ENCODE data around the gene LDAH. TPM values are rescaled to one million over a fixed set of nuclear protein-coding genes. Genes with fewer than 3 reads are reported as not detected.
A peak's percentile ranks its signal among the peaks of the same experiment; 100 is the strongest.
"Not testable (repeated sequence)": the region's sequence is repeated elsewhere in the genome, so short reads cannot be mapped to it uniquely, and the experiment has no call there.

Gene LDAH
- total RNA-seq, 1 donor, result 25.0 TPM

- DNase-seq (ENCODE audit: low read depth), result no peak
- no peak overlapping the region for H3K4me3 ChIP-seq (ENCODE audit: low read depth, low read length)
- TF ChIP-seq CTCF (IDR thresholded peaks at IDR 0.05; ENCODE audit: insufficient read depth, low read depth, low read length), result no peak
Measured at GRCh38 chr2:20797096-20797495, 25.8 kb downstream of the LDAH start.

GRCh38 chr2:20796374-20796791 is 26.5 kb downstream of the LDAH start:
- TF ChIP-seq CTCF (IDR thresholded peaks at IDR 0.05; ENCODE audit: insufficient read depth, low read depth, low read length), result no peak
- peak; percentile 91 for DNase-seq (ENCODE audit: low read depth)
- no peak overlapping the region for H3K4me3 ChIP-seq (ENCODE audit: low read depth, low read length)

DNA sequence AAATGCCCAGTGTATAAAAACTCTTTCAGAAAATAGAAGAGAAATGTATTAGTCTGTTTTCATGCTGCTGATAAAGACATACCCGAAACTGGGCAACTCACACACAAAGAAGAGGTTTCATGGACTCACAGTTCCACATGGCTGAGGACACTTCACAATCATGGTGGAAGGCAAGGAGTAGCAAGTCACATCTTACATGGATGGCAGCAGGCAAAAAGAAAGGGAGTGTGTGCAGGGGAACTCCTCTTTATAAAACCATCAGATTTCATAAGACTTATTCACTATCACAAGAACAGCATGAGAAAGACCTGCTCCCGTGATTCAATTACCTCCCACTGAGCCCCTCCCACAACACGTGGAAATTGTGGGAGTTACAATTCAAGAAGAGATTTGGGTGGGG is 29.0 kb downstream of the LDAH start:
- not testable (repeated sequence) for DNase-seq (ENCODE audit: low read depth); H3K4me3 ChIP-seq (ENCODE audit: low read depth, low read length)

GRCh38 chr2:20781656-20782265 is 41.1 kb downstream of the LDAH start:
- no peak overlapping the region for H3K4me3 ChIP-seq (ENCODE audit: low read depth, low read length)
- peak; percentile 67 for TF ChIP-seq CTCF (IDR thresholded peaks at IDR 0.05; ENCODE audit: insufficient read depth, low read depth, low read length)
- DNase-seq (ENCODE audit: low read depth), result peak; percentile 40

DNA sequence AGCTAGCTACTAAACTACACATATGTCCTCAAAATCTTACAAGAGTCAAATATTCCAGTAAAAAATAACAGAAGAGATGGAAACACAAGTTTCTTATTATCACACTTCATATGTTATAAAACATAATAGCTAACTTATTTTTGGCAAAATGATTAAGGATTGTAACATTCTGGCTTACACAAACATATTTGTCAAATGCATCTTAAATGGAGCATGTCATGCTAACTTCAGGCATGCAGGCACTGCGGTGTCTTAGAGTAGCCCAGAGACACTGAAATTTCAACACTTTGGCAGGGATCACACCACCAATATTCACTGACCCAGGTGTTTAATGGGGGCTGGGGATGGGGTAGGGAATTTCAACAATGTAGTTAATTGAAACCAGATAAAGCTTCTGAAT is 51.6 kb downstream of the LDAH start:
- DNase-seq (ENCODE audit: low read depth), result no peak
- no peak overlapping the region for H3K4me3 ChIP-seq (ENCODE audit: low read depth, low read length)
- no peak for TF ChIP-seq CTCF (IDR thresholded peaks at IDR 0.05; ENCODE audit: insufficient read depth, low read depth, low read length)

DNA sequence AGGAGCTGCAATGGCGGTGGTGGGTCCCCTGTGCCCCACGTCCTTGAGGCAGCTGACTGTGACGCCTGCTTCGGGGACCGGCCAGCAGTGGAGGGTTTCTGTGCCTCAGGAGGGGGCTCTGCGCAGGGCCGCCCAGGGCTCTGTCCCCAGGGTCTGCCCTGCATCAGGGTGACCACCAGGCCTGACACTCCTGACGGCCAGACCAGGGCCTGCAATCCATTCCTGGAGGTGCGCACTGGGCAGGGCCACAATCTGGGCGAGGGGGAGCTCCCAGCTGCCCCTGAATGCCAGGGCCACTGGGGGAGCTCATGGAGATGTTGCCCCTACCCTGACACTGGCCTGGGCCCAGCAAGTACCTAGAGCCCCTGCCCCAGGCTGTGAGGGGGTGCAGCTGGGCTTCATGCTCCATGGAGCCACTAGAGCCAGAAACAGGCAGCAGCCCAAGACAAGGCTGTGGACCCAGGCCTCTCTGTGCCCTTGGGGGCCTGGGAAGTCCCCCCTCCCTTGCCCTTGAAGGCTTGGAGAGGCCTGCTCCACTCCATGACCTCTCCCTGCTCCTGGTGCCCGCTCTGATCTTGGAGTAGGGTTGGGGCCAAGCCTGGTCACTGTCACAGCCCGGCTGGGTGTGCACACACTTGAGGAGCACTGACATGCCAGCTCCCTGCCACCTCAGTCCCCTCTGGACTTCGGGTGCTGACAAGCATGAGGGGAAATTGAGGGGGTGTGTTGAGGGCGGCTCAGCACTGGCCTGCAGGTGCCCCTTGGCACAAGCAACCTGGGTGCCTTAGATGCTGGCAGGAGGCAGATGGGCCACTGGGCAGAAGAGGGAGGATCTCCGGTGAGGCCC is 55.9 kb downstream of the LDAH start:
- TF ChIP-seq CTCF (IDR thresholded peaks at IDR 0.05; ENCODE audit: insufficient read depth, low read depth, low read length), result no peak
- H3K4me3 ChIP-seq (ENCODE audit: low read depth, low read length), result no peak overlapping the region
- no peak for DNase-seq (ENCODE audit: low read depth)

- H3K4me3 ChIP-seq (ENCODE audit: low read depth, low read length), result no peak overlapping the region
- no peak for DNase-seq (ENCODE audit: low read depth)
- TF ChIP-seq CTCF (IDR thresholded peaks at IDR 0.05; ENCODE audit: insufficient read depth, low read depth, low read length), result no peak
Measured at GRCh38 chr2:20766213-20766612, 56.7 kb downstream of the LDAH start.

Data from fibroblast of villous mesenchyme (primary cell).